Stimulated activated CD8-positive, alpha-beta memory T cell treated with anti-CD3 and anti-CD28 coated beads, Interleukin-7, amount 100 ng/mL, for 24 hours (primary cell): ENCODE results near the gene CTRB1.
"Not testable (repeated sequence)": the region's sequence is repeated elsewhere in the genome, so short reads cannot be mapped to it uniquely, and the experiment has no call there.

Experiments
- DNase-seq: peaks from one replicate; pipeline ENCODE4 v3.0.0-alpha.2; 2020; ENCODE audit warnings: low read depth

The CTRB1 gene

GRCh38 chr16:75256696-75257343, 38.0 kb downstream of the CTRB1 start:
- no peak for DNase-seq

GRCh38 chr16:75257886-75258806, 39.4 kb downstream of the CTRB1 start:
- no peak for DNase-seq

- no peak for DNase-seq
Observed at GRCh38 chr16:75258807-75259141, 40.0 kb downstream of the CTRB1 start.

- no peak for DNase-seq
Observed at GRCh38 chr16:75260851-75261589, 42.2 kb downstream of the CTRB1 start.

GRCh38 chr16:75261590-75262078, 42.8 kb downstream of the CTRB1 start:
- no peak for DNase-seq

GRCh38 chr16:75262104-75262799, 43.5 kb downstream of the CTRB1 start:
- DNase-seq = no peak

- DNase-seq = no peak
Observed at GRCh38 chr16:75262800-75263127, 44.0 kb downstream of the CTRB1 start.

GRCh38 chr16:75263291-75263962, 44.6 kb downstream of the CTRB1 start:
- no peak for DNase-seq

- no peak for DNase-seq
Observed at GRCh38 chr16:75263963-75264445, 45.2 kb downstream of the CTRB1 start.

- no peak for DNase-seq
Observed at GRCh38 chr16:75264457-75264998, 45.7 kb downstream of the CTRB1 start.

- DNase-seq = no peak
Observed at GRCh38 chr16:75264999-75265910, 46.5 kb downstream of the CTRB1 start.

- DNase-seq = no peak
Observed at GRCh38 chr16:75265911-75266701, 47.3 kb downstream of the CTRB1 start.

GRCh38 chr16:75266738-75267630, 48.2 kb downstream of the CTRB1 start:
- DNase-seq = no peak

GRCh38 chr16:75267631-75268264, 49.0 kb downstream of the CTRB1 start:
- no peak for DNase-seq

GRCh38 chr16:75269358-75269757, 50.6 kb downstream of the CTRB1 start:
- not testable (repeated sequence) for DNase-seq

GRCh38 chr16:75271441-75272096, 52.8 kb downstream of the CTRB1 start:
- DNase-seq = no peak

- DNase-seq = no peak
Observed at GRCh38 chr16:75272097-75272551, 53.3 kb downstream of the CTRB1 start.
